ENCODE measurements around the gene PPM1J. TPM values are rescaled to one million over a fixed set of nuclear protein-coding genes. Genes with fewer than 3 reads are reported as not detected.

Gene PPM1J
- total RNA-seq, 4 donors from 2014 or later: 1.7 to 4.8 (median 3.0) TPM

GRCh38 chr1:112711670-112712069 lies 3.5 kb downstream of the PPM1J start:
- Histone ChIP-seq H3K4me1 (peaks cover 20 to 21% of the 10 kb centered on the region in 2 donors), H3K4me3 (replicated peaks in 1 of 3) (no peak overlapping the region), H3K27ac (no peak overlapping the region), H3K27me3 (no peaks in the 10 kb centered on the region), H3K36me3 (no peaks in the 10 kb centered on the region), H3K9me3 (no peaks in the 10 kb centered on the region)
- 81 to 85% methylated on average over 11 of the region's 11 CpGs for WGBS, 2 donors
- DNase-seq: no peak
- intact Hi-C loops (cut with DNase I): loop anchor here (5.0 kb wide), 1 partner anchor 94 kb away; the partner anchor contains the start of genes CAPZA1 and ST7L
- TF ChIP-seq POLR2A (IDR thresholded peaks at IDR 0.05) (no peak), CTCF (IDR thresholded peaks at IDR 0.05) (no peak)

- intact Hi-C loops (cut with DNase I): loop anchor here (5.0 kb wide), 1 partner anchor 94 kb away; the partner anchor contains the start of genes CAPZA1 and ST7L
- Histone ChIP-seq H3K9me3 (no peaks in the 10 kb centered on the region), H3K27me3 (no peaks in the 10 kb centered on the region), H3K36me3 (no peaks in the 10 kb centered on the region), H3K27ac (no peak overlapping the region), H3K4me3 (replicated peaks in 1 of 3) (no peak overlapping the region), H3K4me1 (peaks cover 20 to 21% of the 10 kb centered on the region in 2 donors)
- no peak for TF ChIP-seq POLR2A (IDR thresholded peaks at IDR 0.05)
- TF ChIP-seq CTCF (IDR thresholded peaks at IDR 0.05): no peak
- no peak for DNase-seq
- 72 to 82% methylated on average over 7 of the region's 7 CpGs for WGBS, 2 donors
Observed at GRCh38 chr1:112711041-112711440, 4.1 kb downstream of the PPM1J start.

GRCh38 chr1:112710586-112710985 lies 4.5 kb downstream of the PPM1J start:
- H3K9me3 ChIP-seq: no peaks in the 10 kb centered on the region
- no peaks in the 10 kb centered on the region for H3K36me3 ChIP-seq
- intact Hi-C loops (cut with DNase I): loop anchor here (5.0 kb wide), 1 partner anchor 93 kb away; the partner anchor contains the start of genes CAPZA1 and ST7L
- no peak for TF ChIP-seq POLR2A (IDR thresholded peaks at IDR 0.05)
- no peak for TF ChIP-seq CTCF (IDR thresholded peaks at IDR 0.05)
- 81 to 91% methylated on average over 3 of the region's 3 CpGs for WGBS, 2 donors
- H3K27me3 ChIP-seq: no peaks in the 10 kb centered on the region
- DNase-seq: no peak
- peaks cover 20 to 25% of the 10 kb centered on the region in 2 donors for H3K4me1 ChIP-seq
- no peak overlapping the region for H3K27ac ChIP-seq
- H3K4me3 ChIP-seq (replicated peaks in 1 of 3): no peak overlapping the region

GRCh38 chr1:112710159-112710558 lies 5.0 kb downstream of the PPM1J start:
- Histone ChIP-seq H3K4me3 (replicated peaks in 1 of 3) (no peak overlapping the region), H3K9me3 (no peaks in the 10 kb centered on the region), H3K36me3 (no peaks in the 10 kb centered on the region), H3K27ac (no peak overlapping the region), H3K4me1 (peaks cover 25 to 29% of the 10 kb centered on the region in 2 donors), H3K27me3 (no peaks in the 10 kb centered on the region)
- DNase-seq: no peak
- intact Hi-C loops (cut with DNase I): loop anchor here (5.0 kb wide), 1 partner anchor 93 kb away; the partner anchor contains the start of genes CAPZA1 and ST7L
- TF ChIP-seq POLR2A (IDR thresholded peaks at IDR 0.05): no peak
- TF ChIP-seq CTCF (IDR thresholded peaks at IDR 0.05): no peak
- 75 to 88% methylated on average over 7 of the region's 7 CpGs for WGBS, 2 donors

GRCh38 chr1:112708489-112708888 lies 6.6 kb downstream of the PPM1J start:
- no peak for DNase-seq
- Histone ChIP-seq H3K36me3 (no peaks in the 10 kb centered on the region), H3K9me3 (no peaks in the 10 kb centered on the region), H3K27me3 (no peaks in the 10 kb centered on the region), H3K4me1 (peaks cover 16 to 31% of the 10 kb centered on the region in 2 donors), H3K4me3 (replicated peaks in 1 of 3) (no peak overlapping the region), H3K27ac (no peak overlapping the region)
- TF ChIP-seq CTCF (IDR thresholded peaks at IDR 0.05): no peak
- TF ChIP-seq POLR2A (IDR thresholded peaks at IDR 0.05): no peak
- intact Hi-C loops (cut with DNase I): loop anchor here (5.0 to 10.0 kb wide), 3 partner anchors 204 to 316 kb away; partner anchors contain the start of gene WNT2B
- WGBS, 2 donors: 94 to 97% methylated on average over 3 of the region's 3 CpGs

Measured in thyroid gland (tissue), 4 donors.